ENCODE measurements around the gene PTGR3. TPM values are rescaled to one million over a fixed set of nuclear protein-coding genes. Genes with fewer than 3 reads are reported as not detected.

Gene PTGR3
- total and polyA plus RNA-seq, 2 experiments from 2014 or later, result 24.4 to 25.7 TPM

- Histone ChIP-seq H3K4me2 (no peak overlapping the region), H3K36me3 (replicated peaks; ENCODE audit: insufficient read depth, low read depth) (no peaks in the 10 kb centered on the region), H3K79me2 (peaks cover 96% of the 10 kb centered on the region), H2AFZ (no peak overlapping the region), H4K20me1 (ENCODE audit: insufficient read depth, poor library complexity, severe bottlenecking) (no peaks in the 10 kb centered on the region), H3K27me3 (no peaks in the 10 kb centered on the region), H3K9me2 (replicated peaks; ENCODE audit: insufficient read depth) (no peaks in the 10 kb centered on the region), H3K4me1 (ENCODE audit: insufficient read depth) (peaks cover 22% of the 10 kb centered on the region), H3K4me3 (no peak overlapping the region), H3K27ac (no peak overlapping the region), H3K9me3 (ENCODE audit: low read depth) (no peaks in the 10 kb centered on the region)
- WGBS (ENCODE audit: low lambda C conversion rate, missing lambda C conversion rate), result 96% methylated on average over 1 of the region's 1 CpG
- TF ChIP-seq EZH2phosphoT487 (IDR thresholded peaks at IDR 0.05; ENCODE audit: low read depth, severe bottlenecking, unreplicated experiment) (no peak), CTCF (IDR thresholded peaks at IDR 0.05; ENCODE audit: poor library complexity) (no peak), EZH2 (IDR thresholded peaks at IDR 0.05; ENCODE audit: borderline replicate concordance) (no peak)
- DNase-seq (ENCODE audit: low spot score), result no peak
These were observed 32.8 kb upstream of the PTGR3 start for GRCh38 chr18:75241705-75242104.

- Histone ChIP-seq H4K20me1 (ENCODE audit: insufficient read depth, poor library complexity, severe bottlenecking) (no peaks in the 10 kb centered on the region), H3K36me3 (replicated peaks; ENCODE audit: insufficient read depth, low read depth) (no peaks in the 10 kb centered on the region), H3K4me3 (no peak overlapping the region), H2AFZ (no peak overlapping the region), H3K27ac (no peak overlapping the region), H3K4me1 (ENCODE audit: insufficient read depth) (peaks cover 10% of the 10 kb centered on the region), H3K9me3 (ENCODE audit: low read depth) (no peaks in the 10 kb centered on the region), H3K79me2 (peaks cover 100% of the 10 kb centered on the region), H3K4me2 (no peak overlapping the region), H3K9me2 (replicated peaks; ENCODE audit: insufficient read depth) (no peaks in the 10 kb centered on the region), H3K27me3 (no peaks in the 10 kb centered on the region)
- TF ChIP-seq EZH2 (IDR thresholded peaks at IDR 0.05; ENCODE audit: borderline replicate concordance) (no peak), CTCF (IDR thresholded peaks at IDR 0.05; ENCODE audit: poor library complexity) (no peak), EZH2phosphoT487 (IDR thresholded peaks at IDR 0.05; ENCODE audit: low read depth, severe bottlenecking, unreplicated experiment) (no peak)
- WGBS (ENCODE audit: low lambda C conversion rate, missing lambda C conversion rate), result 96% methylated on average over 10 of the region's 10 CpGs
- DNase-seq (ENCODE audit: low spot score), result no peak
These were observed 31.5 kb upstream of the PTGR3 start for GRCh38 chr18:75240433-75240832.

DNA sequence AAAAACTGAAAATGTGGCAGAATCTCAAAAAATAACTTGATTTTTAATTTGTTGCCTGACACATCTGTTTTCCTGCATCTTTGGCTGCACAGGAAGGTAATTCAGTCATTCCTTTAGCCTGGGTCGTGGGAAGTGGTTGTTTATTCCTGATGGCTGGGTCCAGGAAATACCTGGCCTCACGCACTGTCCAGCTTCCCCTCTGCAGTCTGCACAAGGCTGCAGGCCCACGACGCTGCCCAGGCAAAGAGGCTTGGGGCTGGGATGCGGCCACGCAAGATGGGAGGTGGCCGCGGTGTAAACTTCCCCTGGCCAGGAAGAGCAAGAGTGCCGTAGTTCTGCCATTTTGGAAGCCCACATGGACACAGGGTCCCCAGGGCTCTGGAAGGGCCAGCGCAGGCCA is 29.8 kb upstream of the PTGR3 start:
- peaks cover 99% of the 10 kb centered on the region for H3K79me2 ChIP-seq
- DNase-seq (ENCODE audit: low spot score), result no peak
- 89% methylated on average over 10 of the region's 10 CpGs for WGBS (ENCODE audit: low lambda C conversion rate, missing lambda C conversion rate)
- H3K27me3 ChIP-seq, result no peaks in the 10 kb centered on the region
- H3K36me3 ChIP-seq (replicated peaks; ENCODE audit: insufficient read depth, low read depth), result no peaks in the 10 kb centered on the region
- no peak overlapping the region for H3K27ac ChIP-seq
- no peak overlapping the region for H3K4me2 ChIP-seq
- no peaks in the 10 kb centered on the region for H3K9me3 ChIP-seq (ENCODE audit: low read depth)
- H2AFZ ChIP-seq, result no peak overlapping the region
- H3K4me3 ChIP-seq, result no peak overlapping the region
- TF ChIP-seq EZH2 (IDR thresholded peaks at IDR 0.05; ENCODE audit: borderline replicate concordance), result no peak
- TF ChIP-seq CTCF (IDR thresholded peaks at IDR 0.05; ENCODE audit: poor library complexity), result no peak
- no peak for TF ChIP-seq EZH2phosphoT487 (IDR thresholded peaks at IDR 0.05; ENCODE audit: low read depth, severe bottlenecking, unreplicated experiment)
- H4K20me1 ChIP-seq (ENCODE audit: insufficient read depth, poor library complexity, severe bottlenecking), result no peaks in the 10 kb centered on the region
- H3K4me1 ChIP-seq (ENCODE audit: insufficient read depth), result no peaks in the 10 kb centered on the region
- H3K9me2 ChIP-seq (replicated peaks; ENCODE audit: insufficient read depth), result no peaks in the 10 kb centered on the region

- no peak overlapping the region for H3K4me3 ChIP-seq
- 86% methylated on average over 13 of the region's 13 CpGs for WGBS (ENCODE audit: low lambda C conversion rate, missing lambda C conversion rate)
- H4K20me1 ChIP-seq (ENCODE audit: insufficient read depth, poor library complexity, severe bottlenecking), result no peaks in the 10 kb centered on the region
- H3K4me1 ChIP-seq (ENCODE audit: insufficient read depth), result no peaks in the 10 kb centered on the region
- H3K4me2 ChIP-seq, result no peak overlapping the region
- no peaks in the 10 kb centered on the region for H3K9me2 ChIP-seq (replicated peaks; ENCODE audit: insufficient read depth)
- no peaks in the 10 kb centered on the region for H3K36me3 ChIP-seq (replicated peaks; ENCODE audit: insufficient read depth, low read depth)
- DNase-seq (ENCODE audit: low spot score), result no peak
- H3K79me2 ChIP-seq, result peaks cover 99% of the 10 kb centered on the region
- TF ChIP-seq CTCF (IDR thresholded peaks at IDR 0.05; ENCODE audit: poor library complexity) (no peak), EZH2phosphoT487 (IDR thresholded peaks at IDR 0.05; ENCODE audit: low read depth, severe bottlenecking, unreplicated experiment) (no peak), EZH2 (IDR thresholded peaks at IDR 0.05; ENCODE audit: borderline replicate concordance) (no peak)
- no peak overlapping the region for H3K27ac ChIP-seq
- no peaks in the 10 kb centered on the region for H3K27me3 ChIP-seq
- no peaks in the 10 kb centered on the region for H3K9me3 ChIP-seq (ENCODE audit: low read depth)
- no peak overlapping the region for H2AFZ ChIP-seq
These were observed 29.2 kb upstream of the PTGR3 start for GRCh38 chr18:75238100-75238499.

All from hepatocyte (in vitro differentiated cells).